Nephron (organoid): ENCODE results near the gene IKBKG.

ENCODE experiments used
- H3K27ac Mint-ChIP-seq, 3 experiments: 2 replicates each; pipeline ENCODE4 v1.8.0; 2020; ENCODE audit warnings: mixed read lengths in 3 of 3, mild to moderate bottlenecking in 2 of 3, moderate library complexity in 1 of 3
- H3K27me3 Mint-ChIP-seq: 2 replicates; pipeline ENCODE4 v1.8.0; 2021; ENCODE audit warnings: low read depth, mild to moderate bottlenecking, moderate library complexity, mixed read lengths
- H3K36me3 Mint-ChIP-seq: 2 replicates; pipeline ENCODE4 v1.8.0; 2020; ENCODE audit warnings: low read depth, mixed read lengths
- H3K4me1 Mint-ChIP-seq: 2 replicates; pipeline ENCODE4 v1.8.0; 2020; ENCODE audit warnings: mixed read lengths
- H3K4me3 Mint-ChIP-seq, 3 experiments: 2 replicates each; pipeline ENCODE4 v1.8.0; 2020; ENCODE audit warnings: mild to moderate bottlenecking in 3 of 3, mixed read lengths in 3 of 3, moderate library complexity in 2 of 3
- H3K9me3 Mint-ChIP-seq: 2 replicates; pipeline ENCODE4 v1.8.0; 2020; ENCODE audit warnings: mixed read lengths
- TF ChIP-seq, protein P1 (sequence below), 3 experiments: fragments of 200-600 bp; sonication (generic); IDR thresholded peaks; one replicate each; pipeline ENCODE4 v1.5.0; 2021; ENCODE audit warnings: antibody characterized with exemption in 3 of 3; ENCODE audit not compliant: unreplicated experiment in 3 of 3

IKBKG gene

DNA sequence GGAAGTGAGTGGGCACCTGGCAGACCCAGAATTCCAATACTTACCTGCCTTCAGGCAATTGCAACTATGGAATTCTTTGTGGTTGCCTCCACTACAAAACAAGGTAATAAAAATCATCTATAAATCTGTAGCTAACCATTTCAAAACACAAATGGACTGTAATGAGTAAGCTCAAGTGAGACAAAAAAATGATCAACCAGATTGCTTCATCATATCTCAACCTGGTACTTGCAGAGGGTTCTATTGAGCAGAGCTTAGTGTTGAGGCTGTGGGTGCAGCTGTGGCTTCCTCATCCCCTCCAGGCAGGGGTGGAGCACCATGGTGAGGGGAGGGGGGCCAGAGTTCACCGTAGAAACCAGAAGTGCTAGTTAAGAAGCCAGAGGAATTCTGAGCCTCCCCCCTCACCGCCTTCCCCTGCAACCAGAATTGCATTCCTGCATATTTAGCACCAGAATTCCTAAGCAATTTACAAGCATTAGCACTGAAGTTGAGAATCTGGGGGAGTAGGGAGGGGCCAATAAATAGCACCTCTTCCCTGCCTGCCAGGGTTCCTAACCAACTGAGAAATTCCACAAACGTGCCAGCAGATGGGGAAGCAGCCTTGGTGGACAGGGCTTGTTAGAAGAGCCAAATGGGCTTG lies 49.0 kb downstream of the IKBKG start:
- H3K27ac Mint-ChIP-seq = no peak overlapping the region
- TF ChIP-seq, protein P1, sequence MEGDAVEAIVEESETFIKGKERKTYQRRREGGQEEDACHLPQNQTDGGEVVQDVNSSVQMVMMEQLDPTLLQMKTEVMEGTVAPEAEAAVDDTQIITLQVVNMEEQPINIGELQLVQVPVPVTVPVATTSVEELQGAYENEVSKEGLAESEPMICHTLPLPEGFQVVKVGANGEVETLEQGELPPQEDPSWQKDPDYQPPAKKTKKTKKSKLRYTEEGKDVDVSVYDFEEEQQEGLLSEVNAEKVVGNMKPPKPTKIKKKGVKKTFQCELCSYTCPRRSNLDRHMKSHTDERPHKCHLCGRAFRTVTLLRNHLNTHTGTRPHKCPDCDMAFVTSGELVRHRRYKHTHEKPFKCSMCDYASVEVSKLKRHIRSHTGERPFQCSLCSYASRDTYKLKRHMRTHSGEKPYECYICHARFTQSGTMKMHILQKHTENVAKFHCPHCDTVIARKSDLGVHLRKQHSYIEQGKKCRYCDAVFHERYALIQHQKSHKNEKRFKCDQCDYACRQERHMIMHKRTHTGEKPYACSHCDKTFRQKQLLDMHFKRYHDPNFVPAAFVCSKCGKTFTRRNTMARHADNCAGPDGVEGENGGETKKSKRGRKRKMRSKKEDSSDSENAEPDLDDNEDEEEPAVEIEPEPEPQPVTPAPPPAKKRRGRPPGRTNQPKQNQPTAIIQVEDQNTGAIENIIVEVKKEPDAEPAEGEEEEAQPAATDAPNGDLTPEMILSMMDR (IDR thresholded peaks at IDR 0.05; ENCODE audit: unreplicated experiment in 3 of 3) = no peak
- H3K36me3 Mint-ChIP-seq = no peaks in the 10 kb centered on the region
- H3K4me1 Mint-ChIP-seq = no peaks in the 10 kb centered on the region
- H3K9me3 Mint-ChIP-seq = peaks cover 39% of the 10 kb centered on the region
- H3K27me3 Mint-ChIP-seq = no peaks in the 10 kb centered on the region
- no peak overlapping the region for H3K4me3 Mint-ChIP-seq

GRCh38 chrX:154597221-154597620 lies 49.8 kb downstream of the IKBKG start:
- Mint-ChIP-seq H3K27ac (no peak overlapping the region), H3K4me1 (no peaks in the 10 kb centered on the region), H3K4me3 (no peak overlapping the region), H3K9me3 (peaks cover 36% of the 10 kb centered on the region), H3K36me3 (no peaks in the 10 kb centered on the region), H3K27me3 (no peaks in the 10 kb centered on the region)
- TF ChIP-seq, protein P1 (IDR thresholded peaks at IDR 0.05; ENCODE audit: unreplicated experiment in 3 of 3) = no peak

DNA sequence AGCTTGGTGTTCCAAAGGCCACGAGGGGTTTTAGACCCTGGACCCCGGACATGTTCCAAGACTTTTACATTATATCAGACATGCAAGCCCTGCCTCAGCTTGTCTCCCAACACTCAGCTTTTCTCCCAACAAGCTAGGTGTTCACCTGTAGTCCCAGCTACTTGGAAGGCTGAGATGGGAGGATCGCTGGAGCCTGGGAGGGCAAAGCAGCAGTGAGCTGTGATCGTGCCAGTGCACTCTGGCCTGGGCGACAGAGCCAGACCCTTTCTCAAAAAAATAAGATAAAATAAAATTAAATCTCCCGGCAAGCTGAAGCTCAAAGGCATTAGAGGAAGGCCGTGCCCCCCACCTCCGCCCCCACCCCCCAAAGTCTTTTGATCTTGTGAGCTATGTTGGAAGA lies 51.2 kb downstream of the IKBKG start:
- Mint-ChIP-seq H3K4me3 (no peak overlapping the region), H3K4me1 (no peaks in the 10 kb centered on the region), H3K27me3 (no peaks in the 10 kb centered on the region), H3K36me3 (no peaks in the 10 kb centered on the region), H3K27ac (no peak overlapping the region), H3K9me3 (peaks cover 32% of the 10 kb centered on the region)
- TF ChIP-seq, protein P1 (IDR thresholded peaks at IDR 0.05; ENCODE audit: unreplicated experiment in 3 of 3) = no peak

DNA sequence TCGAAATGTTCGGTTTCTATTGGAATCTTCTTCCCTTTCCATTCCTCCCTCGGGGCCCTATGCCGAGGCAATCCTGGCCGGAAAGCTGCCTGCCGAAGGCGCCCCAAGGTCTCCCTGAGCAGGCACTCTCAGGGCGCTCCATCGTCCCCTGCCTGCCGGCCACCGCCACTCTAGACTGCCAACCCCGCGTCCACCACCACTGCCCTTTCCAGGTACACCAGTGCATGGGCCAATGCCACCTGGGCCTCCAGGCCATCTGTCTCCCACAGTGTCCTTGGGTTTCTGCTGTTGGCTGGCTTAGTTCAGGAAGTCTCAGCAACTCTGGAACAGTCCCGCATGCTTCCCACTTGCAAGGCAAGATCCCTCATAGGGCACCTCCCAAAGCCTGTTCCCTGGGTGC lies 52.1 kb downstream of the IKBKG start:
- Mint-ChIP-seq H3K27ac (no peak overlapping the region), H3K36me3 (no peaks in the 10 kb centered on the region), H3K4me3 (no peak overlapping the region), H3K4me1 (no peaks in the 10 kb centered on the region), H3K9me3 (peaks cover 32% of the 10 kb centered on the region), H3K27me3 (no peaks in the 10 kb centered on the region)
- TF ChIP-seq, protein P1 (IDR thresholded peaks at IDR 0.05; ENCODE audit: unreplicated experiment in 3 of 3) = no peak

DNA sequence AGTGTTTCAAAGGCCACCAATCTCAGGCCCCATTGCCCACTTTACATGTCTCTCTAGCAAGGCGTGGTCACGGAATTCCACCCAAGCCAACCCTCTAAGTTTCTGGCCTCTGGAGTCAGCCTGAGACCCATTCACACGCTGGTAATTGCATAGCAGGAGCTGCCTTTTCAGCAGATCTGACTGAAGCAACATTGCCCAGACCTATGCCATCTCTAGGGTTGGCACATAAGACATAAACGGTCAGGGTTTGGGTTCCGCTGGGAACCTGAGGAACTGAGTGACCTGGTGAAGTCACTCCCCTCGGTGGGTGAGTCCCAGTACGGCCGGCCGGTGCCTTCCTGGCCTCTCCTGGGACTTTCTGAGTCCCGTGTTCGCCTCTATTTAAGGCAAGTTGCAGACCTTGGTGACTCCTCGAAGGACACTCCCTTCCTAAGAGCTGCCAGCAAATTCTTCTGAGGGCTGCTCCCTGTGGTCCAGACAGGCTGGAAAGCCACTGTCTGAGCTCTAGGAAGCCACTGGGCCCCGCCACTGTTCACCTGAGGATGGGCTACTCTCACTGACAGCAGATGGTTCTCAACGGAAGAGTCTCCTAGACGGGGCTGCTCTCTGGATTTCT lies 53.4 kb downstream of the IKBKG start:
- TF ChIP-seq, protein P1 (IDR thresholded peaks at IDR 0.05; ENCODE audit: unreplicated experiment in 3 of 3) = no peak
- no peaks in the 10 kb centered on the region for H3K36me3 Mint-ChIP-seq
- H3K27me3 Mint-ChIP-seq = no peaks in the 10 kb centered on the region

GRCh38 chrX:154602226-154602625 lies 54.8 kb downstream of the IKBKG start:
- no peak overlapping the region for H3K4me3 Mint-ChIP-seq
- no peak overlapping the region for H3K27ac Mint-ChIP-seq
- no peaks in the 10 kb centered on the region for H3K36me3 Mint-ChIP-seq
- TF ChIP-seq, protein P1 (IDR thresholded peaks at IDR 0.05; ENCODE audit: unreplicated experiment in 3 of 3) = no peak
- H3K9me3 Mint-ChIP-seq = peaks cover 32% of the 10 kb centered on the region
- H3K4me1 Mint-ChIP-seq = no peaks in the 10 kb centered on the region
- no peaks in the 10 kb centered on the region for H3K27me3 Mint-ChIP-seq

More for the DNA sequence above, 53.4 kb downstream of the IKBKG start:
- Mint-ChIP-seq H3K27ac (no peak overlapping the region), H3K9me3 (peaks cover 28% of the 10 kb centered on the region), H3K4me1 (no peaks in the 10 kb centered on the region), H3K4me3 (no peak overlapping the region)
